ENCODE measurements around the gene KIRREL3. TPM values are rescaled to one million over a fixed set of nuclear protein-coding genes. Genes with fewer than 3 reads are reported as not detected.

Gene KIRREL3
- total and polyA plus RNA-seq, 2 of the 4 experiments (the other 2 are of a cell fraction), result 10.9 to 15.9 TPM

- ATAC-seq (ENCODE audit: low read depth) (no peak), DNase-seq (peak; percentile 38)
- H3K36me3 ChIP-seq (ENCODE audit: control insufficient read depth, insufficient read depth, low read length), result no peaks in the 10 kb centered on the region
- no peak overlapping the region for H2AK5ac ChIP-seq (ENCODE audit: low read depth, low read length)
- ChIA-PET POLR2A (ENCODE audit: unreplicated experiment) (interaction anchor here (0.6 kb wide), 1 partner anchor 70 kb away, joined by 3 read pairs; no protein-coding TSS in a partner anchor), CTCF (no interaction called here)
- H3K18ac ChIP-seq (ENCODE audit: low read depth, low read length), result no peak overlapping the region
- peaks cover 0 to 3% of the 10 kb centered on the region in 2 experiments; a peak in 1 of 4 replicates for H3K79me1 ChIP-seq (ENCODE audit: low read depth in 1 of 2, low read length in 2 of 2)
- H2AFZ ChIP-seq (replicated peaks; ENCODE audit: low read length, poor library complexity), result peak overlapping the region; percentile 46
- intact Hi-C loops (cut with micrococcal nuclease), result no loop called here
- no peak overlapping the region for H2BK5ac ChIP-seq (ENCODE audit: low read depth, low read length, poor library complexity, severe bottlenecking)
- peaks cover 10% of the 10 kb centered on the region for H3K9me1 ChIP-seq (ENCODE audit: insufficient read depth, low read length)
- H4K5ac ChIP-seq (ENCODE audit: low read depth, low read length), result no peak overlapping the region
- no peak overlapping the region for H2BK15ac ChIP-seq (ENCODE audit: low read depth, low read length)
- no CpG with 5 or more reads among the region's 7 CpGs for WGBS, 2 experiments (ENCODE audit: extremely low coverage in 2 of 2, insufficient read length in 1 of 2)
- H3K27ac ChIP-seq (ENCODE audit: insufficient read depth, low read length), result no peak overlapping the region
- no peak overlapping the region for H3K14ac ChIP-seq (replicated peaks; ENCODE audit: low read depth, low read length)
- H3K4me1 ChIP-seq (ENCODE audit: control insufficient read depth, insufficient read depth, low read length), result peaks cover 7% of the 10 kb centered on the region; the same call in 1 of the 2 replicates
- H2BK120ac ChIP-seq (ENCODE audit: low read depth, low read length), result no peak overlapping the region
- no peak overlapping the region for H3K23ac ChIP-seq (ENCODE audit: low read depth, low read length)
- no peaks in the 10 kb centered on the region; the same call in 1 of the 2 replicates for H4K20me1 ChIP-seq (ENCODE audit: insufficient read depth, low read length)
- in situ Hi-C loops (cut with MboI; ENCODE audit: low sequenced_read_pairs), result loop anchor here (25.0 kb wide), 2 partner anchors 390 to 635 kb away; partner anchors contain the start of gene DCPS
- no peaks in the 10 kb centered on the region for H3K9me3 ChIP-seq (ENCODE audit: control insufficient read depth, insufficient read depth, low read length)
- H2BK20ac ChIP-seq (ENCODE audit: low read depth, low read length), result no peak overlapping the region
- H2AK9ac ChIP-seq (replicated peaks; ENCODE audit: low read depth, low read length, poor library complexity), result peak overlapping the region; percentile 71
- no peak overlapping the region for H3K4ac ChIP-seq (ENCODE audit: low read depth, low read length)
- no TSS peak for BruUV-seq (replicated peaks)
- dilution Hi-C loops (cut with HindIII; ENCODE audit: low sequenced_read_pairs, unreplicated experiment), result no loop called here
- no peaks in the 10 kb centered on the region for H3K27me3 ChIP-seq (ENCODE audit: control insufficient read depth, insufficient read depth, low read length)
- no peak overlapping the region for H3K9ac ChIP-seq (ENCODE audit: low read depth, low read length)
- TF ChIP-seq MAZ (IDR thresholded peaks at IDR 0.05; ENCODE audit: borderline replicate concordance, low read depth, low read length) (no peak), FOS (IDR thresholded peaks at IDR 0.05; ENCODE audit: low read depth, low read length) (no peak), NFE2L2 (IDR thresholded peaks at IDR 0.05; ENCODE audit: low read depth, low read length) (no peak), POLR2A (IDR thresholded peaks at IDR 0.05; ENCODE audit: low read depth, low read length) (no peak), SMC3 (IDR thresholded peaks at IDR 0.05; ENCODE audit: low read depth, low read length) (no peak), CEBPB (IDR thresholded peaks at IDR 0.05; ENCODE audit: low read depth, low read length) (no peak), RCOR1 (IDR thresholded peaks at IDR 0.05; ENCODE audit: insufficient replicate concordance, low read length) (no peak), CHD1 (IDR thresholded peaks at IDR 0.05; ENCODE audit: low read depth, low read length) (no peak), RFX5 (IDR thresholded peaks at IDR 0.05; ENCODE audit: low read depth, low read length) (no peak), MXI1 (IDR thresholded peaks at IDR 0.05; ENCODE audit: borderline replicate concordance, low read depth, low read length) (no peak), MAFK (IDR thresholded peaks at IDR 0.05; ENCODE audit: low read depth, low read length) (no peak), RAD21 (IDR thresholded peaks at IDR 0.05; ENCODE audit: low read length) (no peak), BHLHE40 (IDR thresholded peaks at IDR 0.05; ENCODE audit: low read depth, low read length) (no peak)
- TF ChIP-seq, protein P1, sequence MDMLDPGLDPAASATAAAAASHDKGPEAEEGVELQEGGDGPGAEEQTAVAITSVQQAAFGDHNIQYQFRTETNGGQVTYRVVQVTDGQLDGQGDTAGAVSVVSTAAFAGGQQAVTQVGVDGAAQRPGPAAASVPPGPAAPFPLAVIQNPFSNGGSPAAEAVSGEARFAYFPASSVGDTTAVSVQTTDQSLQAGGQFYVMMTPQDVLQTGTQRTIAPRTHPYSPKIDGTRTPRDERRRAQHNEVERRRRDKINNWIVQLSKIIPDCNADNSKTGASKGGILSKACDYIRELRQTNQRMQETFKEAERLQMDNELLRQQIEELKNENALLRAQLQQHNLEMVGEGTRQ (IDR thresholded peaks at IDR 0.05; ENCODE audit: low read depth, low read length), result no peak
- TF ChIP-seq, protein P2, sequence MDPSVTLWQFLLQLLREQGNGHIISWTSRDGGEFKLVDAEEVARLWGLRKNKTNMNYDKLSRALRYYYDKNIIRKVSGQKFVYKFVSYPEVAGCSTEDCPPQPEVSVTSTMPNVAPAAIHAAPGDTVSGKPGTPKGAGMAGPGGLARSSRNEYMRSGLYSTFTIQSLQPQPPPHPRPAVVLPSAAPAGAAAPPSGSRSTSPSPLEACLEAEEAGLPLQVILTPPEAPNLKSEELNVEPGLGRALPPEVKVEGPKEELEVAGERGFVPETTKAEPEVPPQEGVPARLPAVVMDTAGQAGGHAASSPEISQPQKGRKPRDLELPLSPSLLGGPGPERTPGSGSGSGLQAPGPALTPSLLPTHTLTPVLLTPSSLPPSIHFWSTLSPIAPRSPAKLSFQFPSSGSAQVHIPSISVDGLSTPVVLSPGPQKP (IDR thresholded peaks at IDR 0.05; ENCODE audit: borderline replicate concordance, low read depth, low read length), result no peak
- TF ChIP-seq, protein P3, sequence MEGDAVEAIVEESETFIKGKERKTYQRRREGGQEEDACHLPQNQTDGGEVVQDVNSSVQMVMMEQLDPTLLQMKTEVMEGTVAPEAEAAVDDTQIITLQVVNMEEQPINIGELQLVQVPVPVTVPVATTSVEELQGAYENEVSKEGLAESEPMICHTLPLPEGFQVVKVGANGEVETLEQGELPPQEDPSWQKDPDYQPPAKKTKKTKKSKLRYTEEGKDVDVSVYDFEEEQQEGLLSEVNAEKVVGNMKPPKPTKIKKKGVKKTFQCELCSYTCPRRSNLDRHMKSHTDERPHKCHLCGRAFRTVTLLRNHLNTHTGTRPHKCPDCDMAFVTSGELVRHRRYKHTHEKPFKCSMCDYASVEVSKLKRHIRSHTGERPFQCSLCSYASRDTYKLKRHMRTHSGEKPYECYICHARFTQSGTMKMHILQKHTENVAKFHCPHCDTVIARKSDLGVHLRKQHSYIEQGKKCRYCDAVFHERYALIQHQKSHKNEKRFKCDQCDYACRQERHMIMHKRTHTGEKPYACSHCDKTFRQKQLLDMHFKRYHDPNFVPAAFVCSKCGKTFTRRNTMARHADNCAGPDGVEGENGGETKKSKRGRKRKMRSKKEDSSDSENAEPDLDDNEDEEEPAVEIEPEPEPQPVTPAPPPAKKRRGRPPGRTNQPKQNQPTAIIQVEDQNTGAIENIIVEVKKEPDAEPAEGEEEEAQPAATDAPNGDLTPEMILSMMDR (conservative IDR thresholded peaks at IDR 0.05; ENCODE audit: low read depth, low read length), result no peak
- H4K8ac ChIP-seq (ENCODE audit: low read depth in 2 of 2, low read length in 2 of 2), result no peak overlapping the region
- no peak overlapping the region for H3K56ac ChIP-seq (ENCODE audit: extremely low read depth, insufficient read depth, low read length)
- no peak overlapping the region for H3K4me3 ChIP-seq (ENCODE audit: insufficient read depth, low read depth, low read length)
- H4K91ac ChIP-seq (ENCODE audit: insufficient read depth, low read depth, low read length), result no peak overlapping the region
- H3K4me2 ChIP-seq (ENCODE audit: low read depth, low read length), result no peak overlapping the region
These were observed 298.3 kb downstream of the KIRREL3 start for GRCh38 chr11:126702165-126702720.

Data from IMR-90 (cell line).